Umbilical cord (tissue), 2 donors: ENCODE results near the gene CEACAM1. TPM values are rescaled to one million over a fixed set of nuclear protein-coding genes. Genes with fewer than 3 reads are reported as not detected.
"Not testable (repeated sequence)": the region's sequence is repeated elsewhere in the genome, so short reads cannot be mapped to it uniquely, and the experiment has no call there.

ENCODE experiments used
- DNase-seq: peaks from one replicate; pipeline ENCODE4 v3.0.0-alpha.2; 2015; ENCODE audit warnings: low spot score
- total RNA-seq: library from RNA; depleted of rRNA; stranded (reverse); fragments of >200 nt; gene quantifications from one replicate; pipeline ENCODE4 v1.2.3, GENCODE V29; 2014; ENCODE audit warnings: low replicate concordance; ENCODE audit not compliant: insufficient read depth

Gene CEACAM1
- total RNA-seq, 1 donor from 2014 or later: 3.4 TPM

GRCh38 chr19:42512743-42513304, 15.5 kb downstream of the CEACAM1 start:
- DNase-seq: no peak

GRCh38 chr19:42512130-42512636, 16.1 kb downstream of the CEACAM1 start:
- DNase-seq: no peak

GRCh38 chr19:42511340-42511739, 16.9 kb downstream of the CEACAM1 start:
- no peak for DNase-seq

GRCh38 chr19:42508892-42509444, 19.3 kb downstream of the CEACAM1 start:
- no peak for DNase-seq

- no peak for DNase-seq
Observed at GRCh38 chr19:42505066-42505465, 23.2 kb downstream of the CEACAM1 start.

GRCh38 chr19:42501733-42502132, 26.5 kb downstream of the CEACAM1 start:
- no peak for DNase-seq

GRCh38 chr19:42501243-42501642, 27.0 kb downstream of the CEACAM1 start:
- not testable (repeated sequence) for DNase-seq

- DNase-seq: peak; percentile 3
Observed at GRCh38 chr19:42498169-42498757, 30.0 kb downstream of the CEACAM1 start.

GRCh38 chr19:42497492-42498168, 30.7 kb downstream of the CEACAM1 start:
- no peak for DNase-seq

GRCh38 chr19:42496460-42497133, 31.7 kb downstream of the CEACAM1 start:
- no peak for DNase-seq

GRCh38 chr19:42495663-42496062, 32.6 kb downstream of the CEACAM1 start:
- no peak for DNase-seq

GRCh38 chr19:42494321-42494720, 34.0 kb downstream of the CEACAM1 start:
- DNase-seq: peak; percentile 45

GRCh38 chr19:42488783-42489521, 39.3 kb downstream of the CEACAM1 start:
- DNase-seq: no peak

GRCh38 chr19:42487798-42488178, 40.5 kb downstream of the CEACAM1 start:
- DNase-seq: no peak

GRCh38 chr19:42487032-42487797, 41.1 kb downstream of the CEACAM1 start:
- peak; percentile 20 for DNase-seq

GRCh38 chr19:42485036-42485435, 43.2 kb downstream of the CEACAM1 start:
- DNase-seq: not testable (repeated sequence)

- DNase-seq: peak; percentile 53
Observed at GRCh38 chr19:42480335-42481095, 47.8 kb downstream of the CEACAM1 start.

- DNase-seq: no peak
Observed at GRCh38 chr19:42479736-42480135, 48.5 kb downstream of the CEACAM1 start.

GRCh38 chr19:42478765-42479311, 49.4 kb downstream of the CEACAM1 start:
- no peak for DNase-seq
